CD4-positive, CD25-positive, alpha-beta regulatory T cell (primary cell): Measurements from ENCODE around the gene FBXL14. TPM values are rescaled to one million over a fixed set of nuclear protein-coding genes. Genes with fewer than 3 reads are reported as not detected.
A peak's percentile ranks its signal among the peaks of the same experiment; 100 is the strongest.

Experiments used
- ATAC-seq, 2 donors: fragments of 150-1000 bp; cut with Tn5 transposase; one replicate each; pipeline ENCODE4 v1.10.0; 2021; ENCODE audit warnings: low read depth in 2 of 2, moderate number of reproducible peaks in 2 of 2, moderate library complexity in 1 of 2
- DNase-seq, 3 donors: peaks; one replicate each; pipeline versions ENCODE4 v3.0.0 to v3.0.0-alpha.2; 2012 to 2022; ENCODE audit warnings: mixed read lengths in 1 of 3
- H3K27ac ChIP-seq: one replicate; pipeline ENCODE4 v1.7.0; 2013; ENCODE audit warnings: mild to moderate bottlenecking, low read length; ENCODE audit not compliant: insufficient read depth, poor library complexity, severe bottlenecking
- H3K27me3 ChIP-seq: one replicate; pipeline ENCODE4 v1.7.0; 2013; ENCODE audit warnings: low read length; ENCODE audit not compliant: control insufficient read depth, insufficient read depth
- H3K36me3 ChIP-seq: one replicate; pipeline ENCODE4 v1.7.0; 2013; ENCODE audit warnings: mild to moderate bottlenecking, low read length, moderate library complexity; ENCODE audit not compliant: control insufficient read depth, insufficient read depth
- H3K4me1 ChIP-seq: 2 replicates; pipeline ENCODE4 v1.7.0; 2013; ENCODE audit warnings: mild to moderate bottlenecking, low read length; ENCODE audit not compliant: insufficient read depth, control insufficient read depth, poor library complexity, severe bottlenecking
- H3K4me3 ChIP-seq: one replicate; pipeline ENCODE4 v1.7.0; 2013; ENCODE audit warnings: low read depth, mild to moderate bottlenecking, low read length, moderate library complexity
- H3K9me3 ChIP-seq, 2 experiments: 1 replicate in 1 of 2; 2 replicates in 1 of 2; pipeline ENCODE4 v1.7.0; 2013; ENCODE audit warnings: low read length in 2 of 2, mild to moderate bottlenecking in 1 of 2, moderate library complexity in 1 of 2; ENCODE audit not compliant: control insufficient read depth in 2 of 2
- H3K27ac Mint-ChIP-seq, 3 donors: one replicate each; pipeline ENCODE4 v1.8.0; 2020 to 2022; ENCODE audit warnings: mild to moderate bottlenecking in 3 of 3, mixed read lengths in 3 of 3, moderate library complexity in 2 of 3
- H3K27me3 Mint-ChIP-seq: one replicate; pipeline ENCODE4 v1.8.0; 2022; ENCODE audit warnings: mild to moderate bottlenecking, mixed read lengths
- H3K36me3 Mint-ChIP-seq: one replicate; pipeline ENCODE4 v1.8.0; 2020; ENCODE audit warnings: mixed read lengths
- H3K4me1 Mint-ChIP-seq, 4 donors: one replicate each; pipeline ENCODE4 v1.8.0; 2020 to 2022; ENCODE audit warnings: mixed read lengths in 4 of 4, mild to moderate bottlenecking in 1 of 4
- H3K4me3 Mint-ChIP-seq, 4 donors: one replicate each; pipeline ENCODE4 v1.8.0; 2020 to 2022; ENCODE audit warnings: mild to moderate bottlenecking in 4 of 4, mixed read lengths in 4 of 4, moderate library complexity in 3 of 4
- H3K9me3 Mint-ChIP-seq, 7 donors: one replicate each; pipeline ENCODE4 v1.8.0; 2020 to 2022; ENCODE audit warnings: mixed read lengths in 7 of 7, mild to moderate bottlenecking in 3 of 7, moderate library complexity in 2 of 7
- polyA plus RNA-seq, 4 donors: library from polyadenylated mRNA; unstranded; fragments of 300-500 nt; fragmentation: Illumina TruSeq; gene quantifications; one replicate each; pipeline ENCODE4 v1.2.3, GENCODE V29; 2021
- total RNA-seq: library from RNA; stranded (reverse); gene quantifications from one replicate; pipeline ENCODE4 v1.2.3, GENCODE V29; 2022

Gene FBXL14
- total and polyA plus RNA-seq, 5 donors from 2014 or later: 18.5 to 26.0 (median 23.8) TPM

DNA sequence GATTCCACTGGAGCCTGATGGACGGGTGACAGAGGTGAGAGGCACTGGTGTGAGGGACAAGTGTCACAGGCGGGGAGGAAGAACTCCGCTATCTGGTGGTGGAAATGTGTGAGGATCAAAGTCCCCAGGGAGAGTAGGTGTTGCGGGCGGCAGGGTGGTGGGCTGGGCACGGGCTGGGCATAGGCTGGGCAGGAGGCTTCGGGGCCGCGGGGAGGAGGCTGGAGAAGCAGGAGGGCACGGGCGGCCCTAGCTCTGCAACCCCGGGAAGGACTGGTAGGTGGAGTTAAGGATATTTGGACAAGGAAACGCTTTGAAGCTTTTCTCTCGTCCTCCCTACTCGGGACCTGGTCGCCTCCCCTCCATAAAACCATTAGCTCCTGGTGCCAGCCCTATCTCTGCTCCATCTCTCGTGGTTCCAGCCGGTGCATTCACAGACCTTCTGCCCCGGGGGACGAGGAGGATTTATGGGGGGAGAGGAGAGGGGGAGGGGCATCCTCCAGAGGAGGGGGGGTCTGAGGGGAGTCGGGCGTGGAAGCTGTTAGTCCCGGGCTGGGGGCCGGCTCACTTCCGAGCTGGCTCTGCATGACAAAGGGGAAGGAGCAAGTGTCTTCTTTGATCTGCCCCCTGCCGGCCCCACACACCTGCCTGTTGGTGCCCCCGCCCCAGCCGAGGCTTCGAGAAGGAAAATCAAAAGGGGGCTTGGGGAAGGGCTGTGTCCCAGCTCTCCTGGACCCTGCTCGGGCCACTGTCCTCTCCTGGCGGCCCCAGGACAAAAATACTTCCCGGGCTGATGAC, 35.2 kb upstream of the FBXL14 start:
- H3K36me3 ChIP-seq: no peaks in the 10 kb centered on the region
- H3K4me3 ChIP-seq: no peak overlapping the region
- H3K27me3 ChIP-seq: peaks cover 27% of the 10 kb centered on the region
- Mint-ChIP-seq H3K4me3 (peak overlapping the region; percentile 53 to 82 (median 58)), H3K4me1 (peaks cover 4 to 23% (median 11%) of the 10 kb centered on the region in 4 donors), H3K9me3 (peaks cover 0 to 2% (median 0%) of the 10 kb centered on the region in 7 donors), H3K27me3 (peaks cover 84% of the 10 kb centered on the region), H3K36me3 (no peaks in the 10 kb centered on the region), H3K27ac (no peak overlapping the region)
- peaks cover 16% of the 10 kb centered on the region for H3K4me1 ChIP-seq
- peak in 1 of 2 donors; percentile 23 for ATAC-seq
- no peak for DNase-seq
- no peak overlapping the region for H3K27ac ChIP-seq
- H3K9me3 ChIP-seq: no peaks in the 10 kb centered on the region

DNA sequence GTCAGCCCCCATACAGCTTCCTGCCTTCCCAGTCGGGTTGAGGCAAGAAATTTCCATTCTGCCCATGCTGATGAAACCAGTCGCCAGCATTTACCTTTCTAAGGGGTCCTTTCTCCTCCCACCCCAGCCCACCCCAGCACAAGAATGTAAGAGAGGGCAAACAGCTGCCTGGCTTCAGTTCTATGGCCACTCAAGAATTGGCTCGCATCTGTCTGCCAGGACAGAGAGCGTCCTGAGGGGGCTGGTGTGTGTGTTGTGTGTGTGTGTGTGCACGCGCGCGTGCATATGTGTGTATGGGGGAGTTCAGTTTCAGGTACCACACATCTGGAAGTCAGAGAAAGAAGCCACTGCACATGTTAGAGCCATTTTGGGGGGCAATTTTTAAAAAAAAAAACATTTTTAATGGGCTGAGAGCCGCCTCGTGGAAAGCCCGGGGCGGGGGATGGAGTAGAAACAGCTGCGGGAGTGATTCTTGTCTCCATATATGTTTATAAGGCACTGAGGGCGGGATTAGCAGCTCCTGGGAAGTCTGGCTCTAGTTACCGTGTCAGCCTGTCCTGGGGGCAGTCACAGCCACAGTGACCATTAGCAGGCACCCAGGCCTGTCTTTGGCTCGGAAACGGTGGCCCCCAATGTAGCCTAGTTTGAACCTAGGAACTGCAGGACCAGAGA, 34.4 kb upstream of the FBXL14 start, which contains the start of gene WNT5B:
Gene WNT5B, plus strand, starts transcription at position 566 of the 672 bp plus-strand sequence. CDS start 2,124 bp downstream, outside the sequence.
- no peak for DNase-seq
- H3K4me1 ChIP-seq: peaks cover 16% of the 10 kb centered on the region
- H3K36me3 ChIP-seq: no peaks in the 10 kb centered on the region
- H3K27me3 Mint-ChIP-seq: peaks cover 81% of the 10 kb centered on the region
- no peak within 1 kb of the TSS for H3K4me3 ChIP-seq
- peaks cover 0 to 2% (median 0%) of the 10 kb centered on the region in 7 donors for H3K9me3 Mint-ChIP-seq
- no peaks in the 10 kb centered on the region for H3K9me3 ChIP-seq
- H3K36me3 Mint-ChIP-seq: no peaks in the 10 kb centered on the region
- H3K27ac Mint-ChIP-seq: no peak within 1 kb of the TSS
- H3K4me3 Mint-ChIP-seq: peak within 1 kb of the TSS; percentile 53 to 82 (median 58)
- peaks cover 4 to 22% (median 10%) of the 10 kb centered on the region in 4 donors for H3K4me1 Mint-ChIP-seq
- H3K27ac ChIP-seq: no peak within 1 kb of the TSS
- no peak for ATAC-seq
- H3K27me3 ChIP-seq: peaks cover 24% of the 10 kb centered on the region

DNA sequence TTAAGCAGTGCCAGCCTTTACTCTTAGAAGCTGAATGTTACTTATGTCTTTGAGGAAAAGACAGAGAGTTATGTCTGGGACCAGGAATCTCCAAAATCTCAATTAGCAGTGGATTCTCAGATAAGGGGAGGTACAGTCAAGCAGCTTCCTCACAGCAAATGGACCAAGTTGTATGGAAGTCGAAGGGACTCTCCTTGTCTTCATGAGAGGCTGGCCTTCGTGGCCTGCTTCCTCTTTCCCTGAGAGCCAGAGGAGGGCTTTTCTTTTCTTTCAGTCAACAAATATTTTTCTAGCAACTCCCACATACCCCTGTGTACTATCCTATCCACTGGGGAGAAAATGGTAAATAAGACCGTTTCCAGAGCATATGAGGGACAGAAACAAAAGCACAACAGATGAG, 28.0 kb upstream of the FBXL14 start:
- no peak for ATAC-seq
- Histone ChIP-seq H3K9me3 (no peaks in the 10 kb centered on the region), H3K4me1 (no peaks in the 10 kb centered on the region), H3K36me3 (no peaks in the 10 kb centered on the region), H3K4me3 (no peak overlapping the region), H3K27ac (no peak overlapping the region), H3K27me3 (peaks cover under 1% of the 10 kb centered on the region)
- Mint-ChIP-seq H3K4me1 (peaks cover 0 to 2% (median 0%) of the 10 kb centered on the region in 4 donors), H3K36me3 (no peaks in the 10 kb centered on the region), H3K27me3 (peaks cover 28% of the 10 kb centered on the region), H3K27ac (no peak overlapping the region), H3K4me3 (no peak overlapping the region), H3K9me3 (peaks cover 0 to under 1% (median 0%) of the 10 kb centered on the region in 7 donors)
- DNase-seq: no peak

DNA sequence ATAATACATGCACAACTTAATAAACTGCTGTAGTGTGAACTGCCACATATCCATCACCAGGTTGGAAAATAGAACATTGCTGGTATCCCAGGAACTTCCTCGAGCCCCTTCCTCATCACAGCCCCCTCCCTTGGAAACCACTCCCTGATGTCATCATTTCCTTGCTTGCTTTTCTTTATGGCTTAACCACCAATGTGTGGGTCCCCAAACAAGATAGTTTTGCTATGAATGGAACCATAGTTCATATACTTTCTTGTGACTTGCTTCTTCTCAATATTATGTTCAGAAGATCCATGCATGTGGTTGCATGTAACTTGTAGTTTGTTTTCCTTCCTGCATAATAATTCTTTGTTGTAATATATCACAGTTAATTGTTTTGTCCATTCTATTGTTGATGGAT, 25.7 kb upstream of the FBXL14 start:
- H3K4me1 Mint-ChIP-seq: peaks cover 0 to 2% (median 0%) of the 10 kb centered on the region in 4 donors
- no peaks in the 10 kb centered on the region for H3K9me3 ChIP-seq
- no peak overlapping the region for H3K4me3 ChIP-seq
- DNase-seq (no peak), ATAC-seq (no peak)
- H3K27me3 ChIP-seq: no peaks in the 10 kb centered on the region
- H3K36me3 ChIP-seq: no peaks in the 10 kb centered on the region
- no peaks in the 10 kb centered on the region for H3K9me3 Mint-ChIP-seq
- H3K27ac ChIP-seq: no peak overlapping the region
- H3K36me3 Mint-ChIP-seq: no peaks in the 10 kb centered on the region
- H3K4me1 ChIP-seq: no peaks in the 10 kb centered on the region
- peaks cover 25% of the 10 kb centered on the region for H3K27me3 Mint-ChIP-seq
- H3K4me3 Mint-ChIP-seq: no peak overlapping the region
- H3K27ac Mint-ChIP-seq: no peak overlapping the region

DNA sequence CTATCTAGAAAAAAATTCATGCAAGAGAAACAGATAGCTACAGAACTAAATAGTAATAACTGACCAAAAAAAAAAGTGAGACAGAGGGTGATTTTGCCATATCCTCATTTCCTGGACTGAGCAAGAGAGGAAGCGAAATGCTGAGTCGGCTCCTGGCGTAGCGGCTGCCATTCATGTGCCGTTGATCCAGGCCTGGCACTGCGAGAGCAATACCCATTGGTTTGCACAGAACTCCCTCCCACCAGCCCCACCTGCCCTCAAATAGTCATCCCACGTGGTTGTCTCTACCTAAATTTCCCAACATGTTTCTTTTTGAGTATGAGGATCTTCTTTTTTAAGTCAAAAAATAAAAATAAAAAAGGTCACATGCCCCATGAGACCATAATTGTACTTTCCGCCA, 25.2 kb upstream of the FBXL14 start:
- ATAC-seq: no peak
- H3K36me3 Mint-ChIP-seq: no peaks in the 10 kb centered on the region
- no peak overlapping the region for H3K27ac ChIP-seq

DNA sequence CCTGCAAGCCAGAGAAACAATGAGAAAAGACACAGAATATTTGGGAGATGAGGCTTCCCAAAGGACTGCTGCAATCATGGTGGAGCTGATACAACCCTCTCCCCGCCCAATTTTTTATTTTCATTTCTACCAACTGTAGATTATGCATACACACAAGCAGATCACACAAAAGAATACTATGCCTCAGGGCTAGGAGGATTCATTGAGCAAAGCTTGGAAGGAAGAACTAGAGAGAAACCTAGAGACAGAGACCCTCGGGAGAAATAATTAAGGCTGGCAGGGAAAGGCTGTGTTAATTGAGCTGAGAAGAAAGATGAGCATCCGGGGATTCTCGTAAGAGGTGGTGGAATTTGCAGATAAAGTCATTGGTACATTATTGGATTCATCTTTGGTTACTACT, 24.8 kb upstream of the FBXL14 start:
- H3K9me3 Mint-ChIP-seq: no peaks in the 10 kb centered on the region
- DNase-seq: no peak
- Histone ChIP-seq H3K27ac (no peak overlapping the region), H3K36me3 (no peaks in the 10 kb centered on the region), H3K4me3 (no peak overlapping the region), H3K4me1 (no peaks in the 10 kb centered on the region), H3K9me3 (no peaks in the 10 kb centered on the region), H3K27me3 (no peaks in the 10 kb centered on the region)
- peaks cover 0 to 2% (median 0%) of the 10 kb centered on the region in 4 donors for H3K4me1 Mint-ChIP-seq
- peaks cover 22% of the 10 kb centered on the region for H3K27me3 Mint-ChIP-seq
- ATAC-seq: no peak
- H3K36me3 Mint-ChIP-seq: no peaks in the 10 kb centered on the region
- no peak overlapping the region for H3K27ac Mint-ChIP-seq
- H3K4me3 Mint-ChIP-seq: no peak overlapping the region

More for the DNA sequence above, 25.2 kb upstream of the FBXL14 start:
- Histone ChIP-seq H3K9me3 (no peaks in the 10 kb centered on the region), H3K4me3 (no peak overlapping the region), H3K36me3 (no peaks in the 10 kb centered on the region), H3K27me3 (no peaks in the 10 kb centered on the region), H3K4me1 (no peaks in the 10 kb centered on the region)
- Mint-ChIP-seq H3K9me3 (no peaks in the 10 kb centered on the region), H3K27me3 (peaks cover 24% of the 10 kb centered on the region), H3K4me1 (peaks cover 0 to 2% (median 0%) of the 10 kb centered on the region in 4 donors), H3K27ac (no peak overlapping the region), H3K4me3 (no peak overlapping the region)
- peak in 1 of 3 donors; percentile 23 for DNase-seq

DNA sequence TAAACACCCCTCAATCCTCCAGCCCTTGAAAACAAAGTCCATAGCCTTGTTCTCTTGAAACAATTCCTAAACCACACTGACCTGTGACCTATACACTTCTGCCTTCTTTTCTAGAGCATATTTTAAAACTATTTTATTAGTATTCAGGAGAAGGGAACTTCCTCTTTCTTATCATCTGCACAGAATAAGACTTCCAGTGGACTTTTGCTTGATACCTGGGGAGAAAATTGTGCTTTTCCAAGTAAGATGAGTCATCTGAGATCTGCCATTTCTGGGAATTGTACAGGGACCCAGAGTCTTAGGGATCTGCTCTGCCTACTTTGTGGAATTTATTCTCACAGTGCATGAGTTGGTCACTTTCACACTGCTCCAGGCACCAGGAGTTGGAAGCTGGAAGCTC, 24.1 kb upstream of the FBXL14 start:
- no peaks in the 10 kb centered on the region for H3K9me3 ChIP-seq
- no peaks in the 10 kb centered on the region for H3K36me3 ChIP-seq
- H3K4me3 ChIP-seq: no peak overlapping the region
- ATAC-seq (no peak), DNase-seq (no peak)
- H3K27me3 Mint-ChIP-seq: peaks cover 26% of the 10 kb centered on the region
- H3K4me3 Mint-ChIP-seq: no peak overlapping the region
- no peaks in the 10 kb centered on the region for H3K27me3 ChIP-seq
- no peak overlapping the region for H3K27ac ChIP-seq
- peaks cover 0 to 2% (median 0%) of the 10 kb centered on the region in 4 donors for H3K4me1 Mint-ChIP-seq
- no peaks in the 10 kb centered on the region for H3K4me1 ChIP-seq
- no peak overlapping the region for H3K27ac Mint-ChIP-seq
- H3K9me3 Mint-ChIP-seq: no peaks in the 10 kb centered on the region
- H3K36me3 Mint-ChIP-seq: no peaks in the 10 kb centered on the region
